Pulmonary artery endothelial cell (primary cell): Measurements from ENCODE around the gene RNF115. TPM values are rescaled to one million over a fixed set of nuclear protein-coding genes. Genes with fewer than 3 reads are reported as not detected.

Experiments
- DNase-seq: peaks from one replicate; pipeline ENCODE4 v3.0.0-alpha.2; 2011; ENCODE audit warnings: low read depth, low spot score
- total RNA-seq: library from RNA; depleted of rRNA; stranded (reverse); fragments of >200 nt; gene quantifications from 2 replicates; pipeline ENCODE4 v1.2.3, GENCODE V29; 2014

Gene RNF115
- total RNA-seq, 1 donor from 2014 or later, result 17.9 TPM

- no peak for DNase-seq
Observed at GRCh38 chr1:145701306-145701862, 122.5 kb downstream of the RNF115 start.

DNA sequence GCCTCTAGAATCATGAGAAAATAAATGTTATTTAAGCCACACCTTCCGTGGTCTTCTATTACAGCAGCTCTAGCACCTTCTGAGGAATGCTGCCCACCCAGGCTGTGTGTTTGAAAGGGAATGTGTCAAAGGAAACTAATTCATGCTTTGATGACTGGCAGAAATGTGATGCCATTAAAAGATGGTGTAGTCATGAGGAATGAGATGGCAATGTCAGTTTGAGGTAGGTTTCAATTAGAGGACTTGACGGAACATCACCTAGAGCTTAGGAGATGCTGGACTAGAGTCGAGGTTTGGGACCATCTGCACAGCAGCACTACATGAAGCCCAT lies 127.3 kb downstream of the RNF115 start:
- DNase-seq, result no peak

GRCh38 chr1:145695821-145696629 lies 127.9 kb downstream of the RNF115 start:
- DNase-seq, result no peak

DNA sequence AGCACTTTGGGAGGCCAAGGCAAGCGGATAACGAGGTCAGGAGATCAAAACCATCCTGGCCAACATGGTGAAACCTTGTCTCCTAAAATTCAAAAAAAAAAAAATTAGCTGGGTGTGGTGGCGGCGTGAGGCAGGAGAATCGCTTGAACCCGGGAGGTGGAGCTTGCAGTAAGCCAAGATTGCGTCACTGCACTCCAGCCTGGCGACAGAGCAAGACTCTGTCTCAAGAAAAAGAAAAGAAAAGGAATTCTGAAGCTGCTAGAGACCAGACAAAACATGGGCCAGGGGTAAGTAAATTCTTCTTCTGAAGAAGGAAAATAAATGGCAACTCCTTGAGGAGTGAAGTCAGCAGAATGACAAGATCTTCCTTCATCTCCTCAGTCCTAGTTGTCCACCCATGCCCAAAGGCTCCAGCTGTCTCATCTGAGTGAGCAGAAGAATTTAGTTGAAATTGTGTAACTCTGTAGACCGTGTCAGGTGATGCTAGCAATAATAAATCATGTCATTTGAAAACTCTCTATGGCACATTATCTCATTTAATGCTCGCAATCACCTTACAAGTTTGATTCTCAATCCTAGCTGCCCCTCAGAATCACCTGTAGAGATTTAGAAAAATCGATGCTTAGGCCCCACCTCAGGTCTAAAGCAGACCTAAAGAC lies 131.0 kb downstream of the RNF115 start:
- no peak for DNase-seq

GRCh38 chr1:145690587-145691558 lies 133.0 kb downstream of the RNF115 start:
- no peak for DNase-seq

DNA sequence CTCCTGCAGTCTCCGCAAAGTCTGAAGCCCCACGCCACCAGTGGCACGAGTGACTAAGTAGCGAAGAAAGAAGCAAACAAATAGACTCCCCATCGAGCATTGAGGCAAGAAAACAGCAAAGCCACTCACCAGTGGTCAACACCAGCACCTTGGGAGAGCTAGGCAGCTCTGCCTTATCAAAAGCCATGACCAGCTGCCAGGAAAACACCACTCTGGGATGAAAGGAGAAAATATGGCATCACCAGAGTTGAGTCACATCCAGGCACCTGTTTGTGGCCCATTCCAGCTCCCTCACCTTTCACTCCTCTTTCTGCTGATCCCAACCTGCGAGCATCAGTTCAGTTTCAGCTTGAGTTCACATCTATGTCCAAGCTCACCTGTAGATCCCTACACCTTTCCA lies 134.0 kb downstream of the RNF115 start:
- DNase-seq, result no peak

- DNase-seq, result no peak
Observed at GRCh38 chr1:145688924-145689323, 135.0 kb downstream of the RNF115 start.

Other genes with a start within 250 kb of the RNF115 start
- 22.3 and 26.9 TPM in 2 replicates for gene GPR89A, start 216.1 kb downstream of the RNF115 start, total RNA-seq
- 0.07 and 0.14 TPM in 2 replicates for gene PDZK1, start 116.7 kb downstream of the RNF115 start, total RNA-seq
- not detected in 2 replicates for gene CD160, start 104.6 kb downstream of the RNF115 start, total RNA-seq
- 33.7 and 36.3 TPM in 2 replicates for gene POLR3C, start 105 bp upstream of the RNF115 start, total RNA-seq
- gene NUDT17, start 21.5 kb upstream of the RNF115 start, total RNA-seq, result 2.8 and 3.4 TPM in 2 replicates
- gene PIAS3, start 35.0 kb upstream of the RNF115 start, total RNA-seq, result 7.6 and 9.8 TPM in 2 replicates
- gene ANKRD35, start 61.8 kb upstream of the RNF115 start, total RNA-seq, result 0.32 and 0.33 TPM in 2 replicates
- 32.2 and 104 TPM in 2 replicates for gene ITGA10, start 86.0 kb upstream of the RNF115 start, total RNA-seq
- 30.9 and 31.9 TPM in 2 replicates for gene PEX11B, start 94.6 kb upstream of the RNF115 start, total RNA-seq
- 129 and 198 TPM in 2 replicates for gene RBM8A, start 103.4 kb upstream of the RNF115 start, total RNA-seq
- gene LIX1L, start 133.9 kb upstream of the RNF115 start, total RNA-seq, result 22.9 and 28.6 TPM in 2 replicates
- gene ANKRD34A, start 140.5 kb upstream of the RNF115 start, total RNA-seq, result 0.18 and 0.20 TPM in 2 replicates
- 15.9 and 16.0 TPM in 2 replicates for gene POLR3GL, start 140.6 kb upstream of the RNF115 start, total RNA-seq
- gene TXNIP, start 172.5 kb upstream of the RNF115 start, total RNA-seq, result 42.1 and 57.6 TPM in 2 replicates
- not detected in 2 replicates for gene HJV, start 197.6 kb upstream of the RNF115 start, total RNA-seq